Tibial artery (tissue), 4 donors: Measurements from ENCODE around the gene PDE3A.

Experiments
- DNase-seq, 2 donors: peaks; one replicate each; pipeline ENCODE4 v3.0.0-alpha.2; 2019
- H3K27ac ChIP-seq, 2 donors: fragments of 200-600 bp; sonication (generic) in 1 of 2; 1 replicate in 1 of 2; 2 replicates in 1 of 2; pipeline ENCODE4 v1.5.1; 2018 to 2019; ENCODE audit warnings: mild to moderate bottlenecking in 1 of 2
- H3K27me3 ChIP-seq, 2 donors: fragments of 200-600 bp; sonication (generic) in 1 of 2; one replicate each; pipeline versions ENCODE4 v1.5.1 to v1.6.0; 2016 to 2019
- H3K36me3 ChIP-seq, 3 donors: fragments of 200-600 bp; sonication (generic) in 2 of 3; one replicate each; pipeline ENCODE4 v1.5.1; 2016 to 2019; ENCODE audit warnings: mild to moderate bottlenecking in 2 of 3
- H3K4me1 ChIP-seq, 4 donors: fragments of 200-600 bp; sonication (generic) in 2 of 4; 1 replicate in 3 of 4; 2 replicates in 1 of 4; pipeline ENCODE4 v1.5.1; 2016 to 2019
- H3K4me3 ChIP-seq, 2 donors: fragments of 200-600 bp; sonication (generic) in 1 of 2; 1 replicate in 1 of 2; 2 replicates in 1 of 2; pipeline ENCODE4 v1.5.1; 2018 to 2019; ENCODE audit warnings: mild to moderate bottlenecking in 2 of 2
- H3K9me3 ChIP-seq, 3 donors: fragments of 200-600 bp; sonication (generic) in 1 of 3; one replicate each; pipeline ENCODE4 v1.5.1; 2016 to 2019
- intact Hi-C: fragments of 100-400 bp; cut with DNase I; formaldehyde crosslinking; loops from one replicate; pipeline ENCODE4 v1.15.0; 2023; ENCODE audit warnings: low total_unique reads
- TF ChIP-seq, protein P1 (sequence below), 2 experiments: fragments of 200-600 bp in 1 of 2; fragments of 450-650 bp in 1 of 2; IDR thresholded peaks; one replicate each; pipeline ENCODE4 v1.5.1; 2017 to 2019; ENCODE audit warnings: antibody characterized with exemption in 2 of 2, mild to moderate bottlenecking in 1 of 2, moderate library complexity in 1 of 2

The PDE3A gene

DNA sequence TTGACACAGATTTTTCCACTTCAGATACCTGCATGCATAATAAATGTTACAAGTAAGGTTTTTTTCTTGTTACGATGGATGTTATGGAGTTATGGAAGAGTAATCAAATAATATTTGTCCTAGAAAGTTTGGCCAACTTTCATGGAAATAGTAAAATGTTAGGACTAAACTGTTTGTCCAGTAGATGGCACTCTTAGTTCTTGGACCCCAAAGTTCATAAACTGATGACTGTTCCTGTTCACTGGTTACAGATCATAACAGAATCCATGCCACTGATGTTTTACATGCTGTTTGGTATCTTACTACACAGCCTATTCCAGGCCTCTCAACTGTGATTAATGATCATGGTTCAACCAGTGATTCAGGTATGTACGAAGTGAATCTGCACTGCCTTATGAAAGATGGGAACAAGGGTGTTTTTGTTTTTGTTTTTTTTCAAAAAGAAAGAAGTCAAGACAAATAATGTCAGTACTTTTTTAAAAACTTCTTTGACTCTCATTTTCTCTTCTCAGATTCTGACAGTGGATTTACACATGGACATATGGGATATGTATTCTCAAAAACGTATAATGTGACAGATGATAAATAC is 278.0 kb downstream of the PDE3A start:
- intact Hi-C loops, result no loop called here
- Histone ChIP-seq H3K27ac (peak overlapping the region in 1 of 2 donors; percentile 12), H3K9me3 (no peaks in the 10 kb centered on the region), H3K27me3 (no peaks in the 10 kb centered on the region), H3K4me3 (no peak overlapping the region), H3K36me3 (peaks cover 13 to 31% (median 22%) of the 10 kb centered on the region in 3 donors), H3K4me1 (peaks cover 0 to 11% (median 0%) of the 10 kb centered on the region in 4 donors)
- DNase-seq, result no peak
- TF ChIP-seq, protein P1, sequence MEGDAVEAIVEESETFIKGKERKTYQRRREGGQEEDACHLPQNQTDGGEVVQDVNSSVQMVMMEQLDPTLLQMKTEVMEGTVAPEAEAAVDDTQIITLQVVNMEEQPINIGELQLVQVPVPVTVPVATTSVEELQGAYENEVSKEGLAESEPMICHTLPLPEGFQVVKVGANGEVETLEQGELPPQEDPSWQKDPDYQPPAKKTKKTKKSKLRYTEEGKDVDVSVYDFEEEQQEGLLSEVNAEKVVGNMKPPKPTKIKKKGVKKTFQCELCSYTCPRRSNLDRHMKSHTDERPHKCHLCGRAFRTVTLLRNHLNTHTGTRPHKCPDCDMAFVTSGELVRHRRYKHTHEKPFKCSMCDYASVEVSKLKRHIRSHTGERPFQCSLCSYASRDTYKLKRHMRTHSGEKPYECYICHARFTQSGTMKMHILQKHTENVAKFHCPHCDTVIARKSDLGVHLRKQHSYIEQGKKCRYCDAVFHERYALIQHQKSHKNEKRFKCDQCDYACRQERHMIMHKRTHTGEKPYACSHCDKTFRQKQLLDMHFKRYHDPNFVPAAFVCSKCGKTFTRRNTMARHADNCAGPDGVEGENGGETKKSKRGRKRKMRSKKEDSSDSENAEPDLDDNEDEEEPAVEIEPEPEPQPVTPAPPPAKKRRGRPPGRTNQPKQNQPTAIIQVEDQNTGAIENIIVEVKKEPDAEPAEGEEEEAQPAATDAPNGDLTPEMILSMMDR (IDR thresholded peaks at IDR 0.05), result peak; percentile 47 to 55

DNA sequence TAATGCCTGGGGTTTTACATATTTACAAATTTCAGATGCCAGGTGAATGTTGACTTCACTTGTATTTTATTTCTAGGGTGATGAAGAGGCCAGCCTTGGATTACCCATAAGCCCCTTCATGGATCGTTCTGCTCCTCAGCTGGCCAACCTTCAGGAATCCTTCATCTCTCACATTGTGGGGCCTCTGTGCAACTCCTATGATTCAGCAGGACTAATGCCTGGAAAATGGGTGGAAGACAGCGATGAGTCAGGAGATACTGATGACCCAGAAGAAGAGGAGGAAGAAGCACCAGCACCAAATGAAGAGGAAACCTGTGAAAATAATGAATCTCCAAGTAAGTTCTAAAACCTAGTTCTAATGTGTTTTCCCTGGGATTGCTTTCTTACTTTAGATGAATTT is 285.5 kb downstream of the PDE3A start:
- DNase-seq, result no peak
- no peak overlapping the region for H3K4me3 ChIP-seq
- H3K4me1 ChIP-seq, result no peaks in the 10 kb centered on the region
- H3K27me3 ChIP-seq, result no peaks in the 10 kb centered on the region
- H3K36me3 ChIP-seq, result peaks cover 29 to 57% (median 50%) of the 10 kb centered on the region in 3 donors
- intact Hi-C loops, result no loop called here
- no peak overlapping the region for H3K27ac ChIP-seq
- no peaks in the 10 kb centered on the region for H3K9me3 ChIP-seq
- TF ChIP-seq, protein P1 (IDR thresholded peaks at IDR 0.05), result no peak

DNA sequence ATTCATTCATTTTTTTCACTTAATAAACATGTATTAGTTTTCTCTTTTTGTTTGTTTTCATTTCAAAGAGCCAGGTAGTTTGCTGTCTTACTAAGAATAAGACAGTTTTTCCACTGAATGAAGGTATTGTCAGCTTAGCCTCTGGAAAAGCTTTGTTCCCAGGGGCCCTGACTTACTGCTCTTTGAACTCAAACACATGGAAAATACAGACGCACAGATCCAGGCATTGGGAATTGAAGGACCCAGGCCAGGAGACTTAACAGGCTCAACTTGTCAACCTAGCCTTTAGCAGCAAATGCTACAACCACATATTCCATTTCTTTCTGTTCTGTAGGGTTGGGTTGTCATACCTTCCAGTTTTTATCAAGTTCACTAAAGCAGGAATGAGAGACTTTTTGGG is 288.3 kb downstream of the PDE3A start:
- Histone ChIP-seq H3K9me3 (peaks cover 0 to 10% (median 4%) of the 10 kb centered on the region in 3 donors), H3K27me3 (no peaks in the 10 kb centered on the region), H3K27ac (no peak overlapping the region), H3K4me1 (no peaks in the 10 kb centered on the region), H3K36me3 (peaks cover 29 to 60% (median 55%) of the 10 kb centered on the region in 3 donors), H3K4me3 (no peak overlapping the region)
- TF ChIP-seq, protein P1 (IDR thresholded peaks at IDR 0.05), result no peak
- no peak for DNase-seq
- intact Hi-C loops, result no loop called here

DNA sequence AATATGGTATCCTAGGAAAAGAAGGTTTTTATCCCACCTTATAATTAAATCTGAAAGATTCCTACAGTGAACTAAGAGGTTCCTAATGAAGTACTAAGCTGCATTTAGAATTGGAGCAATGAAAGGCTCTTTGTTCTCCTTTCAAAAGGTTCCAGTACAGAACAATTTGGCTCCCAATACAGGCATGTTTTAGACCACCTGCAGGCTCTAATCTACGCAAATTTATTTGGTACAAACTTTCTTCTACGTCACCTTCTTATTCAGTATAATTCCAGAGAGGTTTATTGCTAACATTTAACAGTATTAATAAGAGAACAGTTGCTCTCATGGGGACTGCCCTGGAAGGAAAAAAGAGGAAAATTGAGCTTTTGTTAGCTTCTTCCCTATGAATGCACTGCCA is 289.2 kb downstream of the PDE3A start:
- Histone ChIP-seq H3K4me3 (no peak overlapping the region), H3K27ac (no peak overlapping the region), H3K36me3 (peaks cover 38 to 69% (median 62%) of the 10 kb centered on the region in 3 donors)

DNA sequence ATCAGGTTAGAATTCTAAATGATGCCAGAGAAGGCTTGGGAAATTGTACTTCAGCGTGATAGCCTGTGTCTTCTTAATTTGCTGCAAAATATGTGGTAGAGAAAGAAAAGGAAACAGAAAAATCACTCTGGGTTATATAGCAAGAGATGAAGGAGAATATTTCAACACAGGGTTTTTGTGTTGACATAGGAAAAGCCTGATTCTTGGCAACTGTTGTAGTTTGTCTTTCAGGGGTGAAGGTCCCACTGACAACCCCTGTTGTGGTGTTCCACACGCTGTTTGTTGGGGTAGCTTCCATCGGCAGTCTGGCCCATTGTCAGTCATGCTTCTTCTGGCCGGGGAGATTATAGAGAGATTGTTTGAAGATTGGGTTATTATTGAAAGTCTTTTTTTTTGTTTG is 313.0 kb downstream of the PDE3A start:
- H3K36me3 ChIP-seq, result peaks cover 13 to 32% (median 22%) of the 10 kb centered on the region in 3 donors
- TF ChIP-seq, protein P1 (IDR thresholded peaks at IDR 0.05), result no peak
- intact Hi-C loops, result no loop called here

More for the DNA sequence above, 289.2 kb downstream of the PDE3A start:
- H3K9me3 ChIP-seq, result peaks cover 0 to 10% (median 4%) of the 10 kb centered on the region in 3 donors
- intact Hi-C loops, result no loop called here
- TF ChIP-seq, protein P1 (IDR thresholded peaks at IDR 0.05), result no peak
- no peak for DNase-seq
- H3K4me1 ChIP-seq, result no peaks in the 10 kb centered on the region
- H3K27me3 ChIP-seq, result no peaks in the 10 kb centered on the region

More for the DNA sequence above, 313.0 kb downstream of the PDE3A start:
- H3K4me1 ChIP-seq, result peaks cover 0 to 22% (median 0%) of the 10 kb centered on the region in 4 donors
- no peak overlapping the region for H3K27ac ChIP-seq
- H3K9me3 ChIP-seq, result peaks cover 0 to 5% (median 0%) of the 10 kb centered on the region in 3 donors
- no peaks in the 10 kb centered on the region for H3K27me3 ChIP-seq
- DNase-seq, result no peak
- no peak overlapping the region for H3K4me3 ChIP-seq
